GM19238 (cell line): Measurements from ENCODE around the gene DGKG.

Experiments used
- DNase-seq: peaks from one replicate; pipeline ENCODE4 v3.0.0; 2011; ENCODE audit warnings: low spot score; ENCODE audit not compliant: insufficient read length

The DGKG gene

GRCh38 chr3:186368176-186368575 lies 6.1 kb upstream of the DGKG start:
- no peak for DNase-seq

GRCh38 chr3:186367631-186368030 lies 5.6 kb upstream of the DGKG start:
- DNase-seq: no peak

GRCh38 chr3:186366206-186366605 lies 4.2 kb upstream of the DGKG start:
- no peak for DNase-seq

GRCh38 chr3:186365202-186365974 lies 3.4 kb upstream of the DGKG start:
- no peak for DNase-seq

- DNase-seq: no peak
These were observed 954 bp upstream of the DGKG start for GRCh38 chr3:186362988-186363387.

GRCh38 chr3:186362537-186362842 lies 456 bp upstream of the DGKG start:
- no peak for DNase-seq

GRCh38 chr3:186361246-186361761 lies 730 bp downstream of the DGKG start:
- DNase-seq: no peak

GRCh38 chr3:186360779-186361178 lies 1.3 kb downstream of the DGKG start:
- no peak for DNase-seq

GRCh38 chr3:186359078-186359477 lies 3.0 kb downstream of the DGKG start:
- DNase-seq: no peak

- no peak for DNase-seq
These were observed 5.9 kb downstream of the DGKG start for GRCh38 chr3:186356152-186356551.

- no peak for DNase-seq
These were observed 7.9 kb downstream of the DGKG start for GRCh38 chr3:186354100-186354499.

- DNase-seq: no peak
These were observed 9.7 kb downstream of the DGKG start for GRCh38 chr3:186352369-186352768.

- DNase-seq: no peak
These were observed 19.8 kb downstream of the DGKG start for GRCh38 chr3:186342197-186342596.

- no peak for DNase-seq
These were observed 21.8 kb downstream of the DGKG start for GRCh38 chr3:186340204-186340603.

- no peak for DNase-seq
These were observed 22.7 kb downstream of the DGKG start for GRCh38 chr3:186339180-186339918.

- no peak for DNase-seq
These were observed 28.8 kb downstream of the DGKG start for GRCh38 chr3:186333256-186333655.

GRCh38 chr3:186330772-186331460 lies 31.1 kb downstream of the DGKG start:
- DNase-seq: no peak

GRCh38 chr3:186329589-186329988 lies 32.4 kb downstream of the DGKG start:
- no peak for DNase-seq

- DNase-seq: no peak
These were observed 34.0 kb downstream of the DGKG start for GRCh38 chr3:186327912-186328487.

- DNase-seq: no peak
These were observed 39.3 kb downstream of the DGKG start for GRCh38 chr3:186322761-186323160.

- no peak for DNase-seq
These were observed 40.3 kb downstream of the DGKG start for GRCh38 chr3:186321746-186322145.
